ENCODE results near the gene ZFHX3.

Gene ZFHX3

GRCh38 chr16:72974142-72974769 is 73.7 kb downstream of the ZFHX3 start:
- DNase-seq (ENCODE audit: low read depth): no peak

GRCh38 chr16:72972878-72973571 is 74.9 kb downstream of the ZFHX3 start:
- no peak for DNase-seq (ENCODE audit: low read depth)

GRCh38 chr16:72971370-72971769 is 76.6 kb downstream of the ZFHX3 start:
- no peak for DNase-seq (ENCODE audit: low read depth)

GRCh38 chr16:72970656-72971055 is 77.3 kb downstream of the ZFHX3 start:
- DNase-seq (ENCODE audit: low read depth): no peak

GRCh38 chr16:72969812-72970211 is 78.1 kb downstream of the ZFHX3 start:
- DNase-seq (ENCODE audit: low read depth): no peak

- no peak for DNase-seq (ENCODE audit: low read depth)
Observed at GRCh38 chr16:72969146-72969545, 78.8 kb downstream of the ZFHX3 start.

GRCh38 chr16:72967941-72968340 is 80.0 kb downstream of the ZFHX3 start:
- DNase-seq (ENCODE audit: low read depth): no peak

- no peak for DNase-seq (ENCODE audit: low read depth)
Observed at GRCh38 chr16:72963533-72964315, 84.2 kb downstream of the ZFHX3 start.

- no peak for DNase-seq (ENCODE audit: low read depth)
Observed at GRCh38 chr16:72962347-72962746, 85.6 kb downstream of the ZFHX3 start.

- DNase-seq (ENCODE audit: low read depth): no peak
Observed at GRCh38 chr16:72961863-72962262, 86.1 kb downstream of the ZFHX3 start.

- DNase-seq (ENCODE audit: low read depth): no peak
Observed at GRCh38 chr16:72961115-72961832, 86.7 kb downstream of the ZFHX3 start.

- no peak for DNase-seq (ENCODE audit: low read depth)
Observed at GRCh38 chr16:72960101-72960500, 87.8 kb downstream of the ZFHX3 start.

GRCh38 chr16:72959301-72959996 is 88.5 kb downstream of the ZFHX3 start:
- no peak for DNase-seq (ENCODE audit: low read depth)

GRCh38 chr16:72958522-72959076 is 89.3 kb downstream of the ZFHX3 start:
- no peak for DNase-seq (ENCODE audit: low read depth)

- DNase-seq (ENCODE audit: low read depth): no peak
Observed at GRCh38 chr16:72957303-72958277, 90.3 kb downstream of the ZFHX3 start.

- DNase-seq (ENCODE audit: low read depth): no peak
Observed at GRCh38 chr16:72956124-72957064, 91.5 kb downstream of the ZFHX3 start.

- DNase-seq (ENCODE audit: low read depth): no peak
Observed at GRCh38 chr16:72952811-72953271, 95.1 kb downstream of the ZFHX3 start.

GRCh38 chr16:72952404-72952803 is 95.5 kb downstream of the ZFHX3 start:
- no peak for DNase-seq (ENCODE audit: low read depth)

- DNase-seq (ENCODE audit: low read depth): no peak
Observed at GRCh38 chr16:72951916-72952315, 96.0 kb downstream of the ZFHX3 start.
